Measurements from ENCODE around the gene ZBTB49. TPM values are rescaled to one million over a fixed set of nuclear protein-coding genes. Genes with fewer than 3 reads are reported as not detected.
"Not testable (repeated sequence)": the region's sequence is repeated elsewhere in the genome, so short reads cannot be mapped to it uniquely, and the experiment has no call there.

ZBTB49 gene
- total RNA-seq = 1 to 10 TPM; 7.9 to 8.7 TPM
- 10.5 TPM for polyA plus RNA-seq

DNA sequence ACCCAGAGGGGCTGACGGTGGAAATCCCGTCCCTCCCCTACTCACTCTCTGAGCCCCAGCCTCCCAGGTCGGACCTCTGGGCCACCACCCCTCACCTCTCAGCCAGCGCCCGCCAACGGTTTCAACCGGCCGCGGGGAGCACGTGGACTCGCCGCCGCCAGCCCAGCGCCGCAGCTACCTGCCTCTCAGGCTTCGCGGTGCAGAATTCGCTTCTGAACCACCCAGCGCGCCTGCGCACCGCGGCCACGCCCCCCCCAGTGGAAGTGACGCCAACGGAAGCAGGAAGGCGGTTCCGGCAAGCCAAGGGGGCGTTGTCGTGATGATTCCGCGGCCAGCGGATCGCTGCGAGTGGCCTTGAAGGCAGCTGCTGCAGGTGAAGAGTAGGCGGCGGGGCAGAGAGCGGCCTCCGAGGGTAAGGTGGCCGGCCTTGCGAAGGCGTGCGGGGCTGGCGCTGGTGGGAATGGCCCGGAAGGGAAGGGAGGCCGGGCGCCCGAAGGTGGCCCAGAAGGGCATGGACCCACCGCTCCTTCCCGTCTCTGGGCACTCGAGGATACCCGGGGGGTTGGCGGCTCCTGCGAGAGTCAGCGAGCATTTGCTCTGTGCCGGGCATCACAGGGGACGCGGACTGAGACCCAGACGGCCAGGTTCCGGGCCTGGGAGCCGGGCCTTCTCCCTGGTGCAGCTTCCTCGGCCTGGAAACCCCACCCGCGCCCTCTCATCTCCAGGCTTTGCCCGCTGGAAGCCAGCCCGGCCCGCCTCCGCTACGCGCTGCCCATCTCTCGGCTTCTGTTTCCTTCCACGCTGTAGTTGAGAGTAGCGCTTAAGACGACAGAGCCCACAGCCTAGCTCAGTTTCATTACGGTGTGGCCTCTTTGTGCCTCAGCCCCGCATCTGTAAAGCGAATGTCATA is at the start of gene ZBTB49, which contains the start of gene LYAR:
Gene ZBTB49 (plus strand): TSS at position 311 of the 910 bp plus-strand sequence. CDS start 9,695 bp downstream, outside the sequence.
Gene LYAR (minus strand): TSS at position 214 of the 910 bp plus-strand sequence. CDS start 6,412 bp downstream, outside the sequence.
- peak; percentile 96 to 98 (median 97) for DNase-seq
- ChIA-PET CTCF (interaction anchor here (0.6 to 1.6 kb wide), 7 partner anchors 10 to 55 kb away, joined by 3 to 13 read pairs (median 3); no protein-coding TSS in a partner anchor), POLR2A (interaction anchor here (0.6 to 1.7 kb wide), 7 partner anchors 9 to 97 kb away, joined by 3 to 21 read pairs (median 5); partner anchors contain the start of genes NSG1 and TMEM128)
- Mint-ChIP-seq H3K36me3 (peaks cover 8 to 62% (median 15%) of the 10 kb centered on the region in 3 donors), H3K9me3 (no peaks in the 10 kb centered on the region), H3K4me1 (peaks cover 66 to 85% (median 75%) of the 10 kb centered on the region in 3 donors), H3K27ac (peak within 1 kb of the TSS; percentile 90 to 98 (median 96)), H3K4me3 (peak within 1 kb of the TSS; percentile 93 to 99 (median 96)), H3K27me3 (no peaks in the 10 kb centered on the region)
- H3K4me1 ChIP-seq (ENCODE audit: insufficient read depth, low read length) = peaks cover 35% of the 10 kb centered on the region
- peaks cover 10% of the 10 kb centered on the region for H3K36me3 ChIP-seq (ENCODE audit: insufficient read depth, low read length)
- peak within 1 kb of the TSS; percentile 97 for H3K4me3 ChIP-seq (ENCODE audit: low read length)
- no peaks in the 10 kb centered on the region for H3K27me3 ChIP-seq (ENCODE audit: insufficient read depth, low read length, poor library complexity, severe bottlenecking)
- peak within 1 kb of the TSS; percentile 85 for H3K27ac ChIP-seq (ENCODE audit: low read depth, low read length)
- no peaks in the 10 kb centered on the region for H3K9me3 ChIP-seq (ENCODE audit: low read length)

DNA sequence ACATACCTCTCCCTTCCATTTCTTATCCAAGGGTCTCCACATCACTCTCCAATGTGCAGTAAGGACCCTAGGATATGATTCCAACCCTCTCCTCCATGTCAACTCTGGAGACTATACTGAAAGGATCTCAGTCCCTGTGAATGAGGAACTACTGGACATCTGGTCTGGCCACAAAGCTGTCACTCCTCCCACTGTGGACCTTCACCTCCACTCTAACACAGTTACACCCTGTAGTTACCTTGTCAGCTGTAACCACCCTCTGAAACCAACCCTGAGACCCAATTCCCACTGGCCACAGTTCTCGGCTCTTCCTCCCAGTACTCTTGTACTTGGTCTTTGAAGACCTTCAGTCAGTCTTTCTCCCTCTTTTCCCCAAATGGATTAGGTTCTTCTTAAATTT is 44.9 kb upstream of the ZBTB49 start:
- Histone ChIP-seq H3K9me3 (ENCODE audit: low read length) (no peaks in the 10 kb centered on the region), H3K27ac (ENCODE audit: low read depth, low read length) (no peak overlapping the region), H3K36me3 (ENCODE audit: insufficient read depth, low read length) (peaks cover 17% of the 10 kb centered on the region), H3K4me1 (ENCODE audit: insufficient read depth, low read length) (peaks cover 16% of the 10 kb centered on the region), H3K4me3 (ENCODE audit: low read length) (no peak overlapping the region), H3K27me3 (ENCODE audit: insufficient read depth, low read length, poor library complexity, severe bottlenecking) (no peaks in the 10 kb centered on the region)
- no peaks in the 10 kb centered on the region for H3K27me3 Mint-ChIP-seq
- peaks cover 28 to 48% (median 46%) of the 10 kb centered on the region in 3 donors for H3K4me1 Mint-ChIP-seq
- CTCF ChIA-PET = no interaction called here
- no peak for DNase-seq
- H3K27ac Mint-ChIP-seq = peak overlapping the region in 3 of 8 donors; percentile 54 to 86 (median 55)
- POLR2A ChIA-PET = no interaction called here
- H3K4me3 Mint-ChIP-seq = peak overlapping the region in 1 of 7 donors; percentile 43
- no peaks in the 10 kb centered on the region for H3K9me3 Mint-ChIP-seq
- peaks cover 13 to 61% (median 23%) of the 10 kb centered on the region in 3 donors for H3K36me3 Mint-ChIP-seq

- H3K4me1 ChIP-seq (ENCODE audit: insufficient read depth, low read length) = peaks cover 16% of the 10 kb centered on the region
- Mint-ChIP-seq H3K36me3 (peaks cover 13 to 39% (median 16%) of the 10 kb centered on the region in 3 donors), H3K27me3 (no peaks in the 10 kb centered on the region), H3K9me3 (no peaks in the 10 kb centered on the region), H3K27ac (peak overlapping the region; percentile 97 to 99 (median 98)), H3K4me1 (peaks cover 25 to 44% (median 39%) of the 10 kb centered on the region in 3 donors), H3K4me3 (peak overlapping the region; percentile 95 to 99 (median 97))
- ChIA-PET POLR2A (interaction anchor here (1.3 to 2.3 kb wide), 5 partner anchors 12 to 140 kb away, joined by 6 to 11 read pairs (median 10); partner anchors contain the start of genes LYAR, NSG1 and ZBTB49), CTCF (interaction anchor here (0.9 to 7.6 kb wide), 8 partner anchors 9 to 186 kb away, joined by 3 to 64 read pairs (median 6); no protein-coding TSS in a partner anchor)
- DNase-seq = no peak
- H3K27ac ChIP-seq (ENCODE audit: low read depth, low read length) = peak overlapping the region; percentile 93
- no peaks in the 10 kb centered on the region for H3K27me3 ChIP-seq (ENCODE audit: insufficient read depth, low read length, poor library complexity, severe bottlenecking)
- H3K36me3 ChIP-seq (ENCODE audit: insufficient read depth, low read length) = peaks cover 10% of the 10 kb centered on the region
- peak overlapping the region; percentile 74 for H3K4me3 ChIP-seq (ENCODE audit: low read length)
- no peaks in the 10 kb centered on the region for H3K9me3 ChIP-seq (ENCODE audit: low read length)
These were observed 42.4 kb upstream of the ZBTB49 start for GRCh38 chr4:4247696-4248028.

- no peaks in the 10 kb centered on the region for H3K27me3 Mint-ChIP-seq
- peak within 1 kb of the TSS; percentile 95 to 99 (median 97) for H3K4me3 Mint-ChIP-seq
- H3K9me3 ChIP-seq (ENCODE audit: low read length) = no peaks in the 10 kb centered on the region
- POLR2A ChIA-PET = interaction anchor here (0.9 to 2.3 kb wide), 7 partner anchors 11 to 294 kb away, joined by 3 to 11 read pairs (median 7); partner anchors contain the start of genes LYAR, NSG1, STX18 and ZBTB49
- CTCF ChIA-PET = interaction anchor here (0.9 to 7.6 kb wide), 8 partner anchors 8 to 185 kb away, joined by 3 to 64 read pairs (median 6); no protein-coding TSS in a partner anchor
- peaks cover 13 to 36% (median 15%) of the 10 kb centered on the region in 3 donors for H3K36me3 Mint-ChIP-seq
- H3K4me3 ChIP-seq (ENCODE audit: low read length) = peak within 1 kb of the TSS; percentile 74
- no peaks in the 10 kb centered on the region for H3K27me3 ChIP-seq (ENCODE audit: insufficient read depth, low read length, poor library complexity, severe bottlenecking)
- H3K36me3 ChIP-seq (ENCODE audit: insufficient read depth, low read length) = peaks cover 10% of the 10 kb centered on the region
- peak within 1 kb of the TSS; percentile 93 for H3K27ac ChIP-seq (ENCODE audit: low read depth, low read length)
- H3K4me1 Mint-ChIP-seq = peaks cover 27 to 48% (median 44%) of the 10 kb centered on the region in 3 donors
- peak within 1 kb of the TSS; percentile 97 to 99 (median 98) for H3K27ac Mint-ChIP-seq
- H3K4me1 ChIP-seq (ENCODE audit: insufficient read depth, low read length) = peaks cover 16% of the 10 kb centered on the region
- no peaks in the 10 kb centered on the region for H3K9me3 Mint-ChIP-seq
- DNase-seq = peak; percentile 88 to 95 (median 89)
These were observed 41.8 kb upstream of the ZBTB49 start, which contains the start of gene TMEM128 for GRCh38 chr4:4248029-4248884. Gene TMEM128, minus strand, starts transcription at chr4:4248223. Its CDS starts 21 bp downstream, at chr4:4248202.

DNA sequence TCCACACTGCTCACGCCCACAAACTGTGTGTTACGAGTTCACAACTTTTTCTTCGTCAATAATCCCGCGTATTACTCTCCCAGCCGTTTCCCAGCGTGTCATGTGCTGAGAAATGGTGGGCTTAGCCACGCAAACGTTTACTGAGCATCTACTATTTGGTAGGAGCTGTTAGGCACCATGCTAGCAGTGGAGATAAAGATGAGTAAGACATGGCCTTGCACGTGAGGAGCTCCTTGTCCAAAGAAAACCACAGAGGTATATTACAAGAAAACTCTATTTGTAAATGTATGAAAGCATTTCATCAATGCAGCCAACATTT is 41.2 kb upstream of the ZBTB49 start:
- Mint-ChIP-seq H3K27me3 (no peaks in the 10 kb centered on the region), H3K4me3 (peak overlapping the region; percentile 95 to 99 (median 97)), H3K9me3 (no peaks in the 10 kb centered on the region), H3K4me1 (peaks cover 27 to 42% (median 38%) of the 10 kb centered on the region in 3 donors), H3K27ac (peak overlapping the region; percentile 97 to 99 (median 98)), H3K36me3 (peaks cover 8 to 30% (median 9%) of the 10 kb centered on the region in 3 donors)
- Histone ChIP-seq H3K27me3 (ENCODE audit: insufficient read depth, low read length, poor library complexity, severe bottlenecking) (no peaks in the 10 kb centered on the region), H3K36me3 (ENCODE audit: insufficient read depth, low read length) (peaks cover 10% of the 10 kb centered on the region), H3K27ac (ENCODE audit: low read depth, low read length) (peak overlapping the region; percentile 93), H3K4me3 (ENCODE audit: low read length) (peak overlapping the region; percentile 74), H3K4me1 (ENCODE audit: insufficient read depth, low read length) (peaks cover 16% of the 10 kb centered on the region), H3K9me3 (ENCODE audit: low read length) (no peaks in the 10 kb centered on the region)
- ChIA-PET POLR2A (interaction anchor here (0.7 to 2.3 kb wide), 6 partner anchors 10 to 293 kb away, joined by 3 to 10 read pairs (median 5); partner anchors contain the start of genes LYAR, NSG1, STX18 and ZBTB49), CTCF (interaction anchor here (1.1 to 7.6 kb wide), 7 partner anchors 11 to 293 kb away, joined by 3 to 64 read pairs (median 5); partner anchors contain the start of gene STX18)
- DNase-seq = no peak

DNA sequence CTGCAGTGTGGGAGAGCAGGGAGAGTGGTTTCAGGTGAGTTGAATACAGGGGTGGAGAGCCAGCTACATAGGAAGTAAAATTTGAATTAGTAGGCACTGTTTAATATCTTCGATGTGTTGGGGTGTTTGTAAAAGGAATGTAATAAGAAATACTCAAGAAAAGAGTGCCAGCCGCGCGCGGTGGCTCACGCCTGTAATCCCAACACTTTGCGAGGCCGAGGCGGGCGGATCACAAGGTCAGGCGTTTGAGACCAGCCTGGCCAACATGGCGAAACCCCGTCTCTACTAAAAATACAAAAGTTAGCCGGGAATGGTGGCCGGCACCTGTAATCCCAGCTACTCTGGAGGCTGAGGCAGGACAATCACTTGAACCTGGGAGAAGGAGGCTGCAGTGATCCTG is 40.7 kb upstream of the ZBTB49 start:
- not testable (repeated sequence) for H3K27ac ChIP-seq (ENCODE audit: low read depth, low read length); H3K9me3 ChIP-seq (ENCODE audit: low read length); H3K4me3 ChIP-seq (ENCODE audit: low read length); H3K27me3 Mint-ChIP-seq; H3K9me3 Mint-ChIP-seq; DNase-seq; H3K27me3 ChIP-seq (ENCODE audit: insufficient read depth, low read length, poor library complexity, severe bottlenecking)
- peak overlapping the region in 6 of 7 donors; percentile 95 to 99 (median 96) for H3K4me3 Mint-ChIP-seq
- H3K4me1 ChIP-seq (ENCODE audit: insufficient read depth, low read length) = peaks cover 16% of the 10 kb centered on the region
- H3K36me3 Mint-ChIP-seq = peaks cover 7 to 25% (median 7%) of the 10 kb centered on the region in 3 donors
- ChIA-PET POLR2A (interaction anchor here (0.7 to 2.3 kb wide), 4 partner anchors 10 to 293 kb away, joined by 3 to 10 read pairs (median 3); partner anchors contain the start of gene STX18), CTCF (interaction anchor here (1.6 to 7.6 kb wide), 4 partner anchors 11 to 293 kb away, joined by 3 to 64 read pairs (median 14); partner anchors contain the start of gene STX18)
- H3K27ac Mint-ChIP-seq = peak overlapping the region in 7 of 8 donors; percentile 57 to 99 (median 98)
- peaks cover 27 to 41% (median 37%) of the 10 kb centered on the region in 3 donors for H3K4me1 Mint-ChIP-seq
- H3K36me3 ChIP-seq (ENCODE audit: insufficient read depth, low read length) = peaks cover 10% of the 10 kb centered on the region

DNA sequence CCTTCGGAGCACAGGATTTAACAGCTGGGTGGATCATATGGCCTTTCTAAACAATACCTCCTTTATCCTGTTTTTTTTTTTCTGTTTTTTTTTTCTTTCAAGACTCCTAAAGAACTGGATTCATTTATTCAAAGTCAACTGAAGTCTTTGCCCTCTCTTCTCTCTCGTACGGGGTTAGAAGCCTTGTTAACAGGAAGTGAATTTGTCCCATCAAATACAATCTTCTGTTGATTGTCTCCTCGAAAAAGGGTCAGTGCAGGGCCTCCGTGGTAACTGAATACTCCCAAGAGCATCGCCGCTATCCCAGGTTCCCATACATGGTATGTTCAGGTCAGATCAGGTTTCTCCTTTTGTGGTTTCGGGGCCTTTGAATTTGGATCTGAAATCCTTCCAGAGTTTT is 40.2 kb upstream of the ZBTB49 start:
- Histone ChIP-seq H3K36me3 (ENCODE audit: insufficient read depth, low read length) (peaks cover 6% of the 10 kb centered on the region), H3K9me3 (ENCODE audit: low read length) (no peaks in the 10 kb centered on the region), H3K4me3 (ENCODE audit: low read length) (no peak overlapping the region), H3K27ac (ENCODE audit: low read depth, low read length) (no peak overlapping the region), H3K4me1 (ENCODE audit: insufficient read depth, low read length) (peaks cover 16% of the 10 kb centered on the region), H3K27me3 (ENCODE audit: insufficient read depth, low read length, poor library complexity, severe bottlenecking) (no peaks in the 10 kb centered on the region)
- ChIA-PET CTCF (interaction anchor here (1.6 to 7.6 kb wide), 3 partner anchors 10 to 292 kb away, joined by 3 to 64 read pairs (median 23); partner anchors contain the start of gene STX18), POLR2A (no interaction called here)
- Mint-ChIP-seq H3K4me3 (peak overlapping the region in 5 of 7 donors; percentile 23 to 81 (median 56)), H3K9me3 (no peaks in the 10 kb centered on the region), H3K27ac (peak overlapping the region in 5 of 8 donors; percentile 39 to 98 (median 66)), H3K27me3 (no peaks in the 10 kb centered on the region), H3K4me1 (peaks cover 26 to 41% (median 37%) of the 10 kb centered on the region in 3 donors), H3K36me3 (peaks cover 6 to 20% (median 7%) of the 10 kb centered on the region in 3 donors)
- no peak for DNase-seq

Data from CD8-positive, alpha-beta memory T cell (primary cell).